Stimulated activated CD4-positive, alpha-beta T cell treated with anti-CD3 and anti-CD28 coated beads, Interleukin-12 subunit alpha, Interleukin-12 subunit beta, amount 100 ng/mL, for 4 hours (primary cell): ENCODE measurements around the gene ELOVL6.
"Not testable (repeated sequence)": the region's sequence is repeated elsewhere in the genome, so short reads cannot be mapped to it uniquely, and the experiment has no call there.

Experiments
- DNase-seq: peaks from one replicate; pipeline ENCODE4 v3.0.0-alpha.2; 2020

ELOVL6 gene

DNA sequence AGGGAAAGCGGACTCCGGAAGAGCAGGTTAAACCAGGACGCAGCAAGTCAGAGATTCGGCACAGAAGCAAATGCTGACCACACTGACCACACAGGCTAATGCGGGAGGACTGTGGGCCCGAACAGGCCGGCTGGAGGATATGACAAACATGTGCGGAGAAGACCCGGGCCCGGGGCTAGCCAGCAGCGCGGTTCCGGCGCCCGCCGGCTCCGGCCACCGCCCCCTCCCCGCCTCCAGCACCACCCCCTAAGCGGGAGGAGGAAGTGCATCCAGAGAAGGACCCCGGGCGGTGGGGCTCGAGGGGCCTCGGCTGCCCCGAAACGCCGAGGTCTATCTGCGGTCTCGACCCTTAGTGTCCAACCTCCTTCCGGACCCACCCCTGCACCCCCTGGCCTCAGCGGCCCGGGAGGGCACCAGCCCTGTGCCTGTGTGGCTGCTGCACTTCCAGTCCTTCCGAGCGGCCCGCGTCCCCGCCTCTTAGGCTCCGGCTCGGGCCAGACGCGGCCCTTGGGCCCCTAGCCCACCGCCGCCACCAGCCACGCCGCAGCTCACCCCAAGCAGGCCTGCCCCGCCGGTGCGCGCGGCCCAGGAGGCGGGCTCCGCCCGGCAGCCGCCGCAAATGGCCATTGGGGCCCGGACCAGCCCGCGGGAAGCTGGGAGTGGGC, 2.1 kb downstream of the ELOVL6 start:
- DNase-seq = peak; percentile 46

DNA sequence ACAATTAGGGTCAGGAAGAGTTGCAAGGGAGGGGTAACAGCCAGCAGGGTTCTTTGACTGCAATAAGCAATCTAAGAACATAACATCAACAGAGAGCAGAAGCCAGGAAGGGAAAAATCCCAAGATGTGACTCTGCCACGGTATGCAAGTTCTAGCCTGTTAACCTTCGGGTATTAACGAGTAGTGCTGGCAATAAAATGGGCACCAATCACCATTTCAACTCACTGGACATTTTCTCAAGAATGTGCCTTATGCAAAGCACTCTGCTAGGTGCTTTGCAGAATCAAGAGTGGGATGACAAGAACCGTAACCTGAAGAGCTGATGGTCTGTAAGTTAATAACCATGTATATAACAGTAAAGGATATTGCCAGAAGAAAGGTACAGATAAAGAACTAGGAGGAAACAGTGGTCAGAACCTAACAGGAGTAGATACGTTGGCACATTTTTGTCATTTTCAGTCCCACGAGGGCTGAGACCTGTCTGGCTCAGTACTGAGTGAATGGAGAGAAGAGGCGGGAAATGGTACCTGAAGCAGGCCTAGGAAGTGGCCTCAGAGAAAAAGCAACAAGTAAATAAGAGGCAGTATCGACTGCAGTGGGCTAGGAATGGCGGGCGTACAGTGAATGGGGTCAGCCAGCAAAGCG, 2.7 kb downstream of the ELOVL6 start:
- DNase-seq = no peak

DNA sequence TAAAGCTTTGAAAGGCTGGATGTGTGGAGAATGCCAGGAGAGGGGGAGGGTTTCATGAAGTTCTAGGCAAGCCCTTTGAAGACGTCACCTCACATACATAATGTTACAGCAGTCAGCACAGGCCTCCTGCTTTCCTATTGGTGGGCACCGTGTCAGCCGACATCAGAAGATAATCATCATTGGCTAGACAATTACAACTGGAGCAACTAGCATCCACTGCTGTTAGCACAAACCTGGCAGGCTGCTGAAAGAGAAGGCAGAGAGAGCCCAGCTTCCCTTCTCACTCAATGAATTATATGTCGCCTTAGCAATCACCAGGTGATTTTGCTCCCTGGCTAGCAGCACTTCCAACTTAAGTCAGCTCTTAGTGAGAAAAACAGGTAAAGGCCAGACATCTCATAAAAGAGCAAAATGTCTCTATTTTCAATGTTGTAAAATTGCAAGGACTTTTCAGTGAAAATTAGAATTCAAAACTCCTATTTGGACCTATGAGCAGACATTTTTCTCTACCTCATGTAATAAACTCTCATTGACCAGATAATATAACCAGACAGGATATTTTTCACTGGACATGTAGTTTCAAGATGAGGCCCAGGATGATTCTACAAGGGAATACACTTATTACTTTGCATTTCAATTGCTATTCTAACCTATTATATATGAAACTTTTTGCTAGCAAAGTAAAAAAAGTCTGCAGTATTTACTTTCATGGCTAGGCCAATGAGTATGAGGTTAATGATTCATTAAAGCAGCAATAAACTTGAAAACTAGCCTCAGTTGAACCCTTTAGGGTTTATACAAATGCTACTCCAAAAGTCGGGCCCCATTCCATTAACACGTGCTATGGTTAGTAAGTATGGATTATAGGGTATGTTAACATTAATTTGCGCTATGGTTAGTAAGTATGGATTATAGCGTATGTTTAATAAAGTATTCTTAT, 4.3 kb downstream of the ELOVL6 start:
- DNase-seq = peak; percentile 60

DNA sequence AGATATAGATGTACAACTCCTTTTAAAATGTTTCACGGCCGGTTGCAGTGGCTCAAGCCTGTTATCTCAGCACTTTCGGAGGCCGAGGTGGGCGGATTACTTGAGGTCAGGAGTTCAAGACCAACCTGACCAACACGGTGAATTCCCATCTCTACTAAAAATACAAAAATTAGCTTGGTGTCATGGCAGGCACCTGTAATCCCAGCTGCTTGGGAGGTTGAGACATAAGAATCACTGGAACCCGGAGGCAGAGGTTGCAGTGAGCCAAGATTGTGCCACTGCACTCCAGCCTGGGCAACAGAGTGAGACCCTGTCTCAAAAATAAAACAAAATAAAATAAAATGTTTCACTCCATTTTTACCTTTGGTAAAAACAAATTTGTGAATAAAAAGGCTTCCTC, 5.1 kb downstream of the ELOVL6 start:
- DNase-seq = not testable (repeated sequence)

DNA sequence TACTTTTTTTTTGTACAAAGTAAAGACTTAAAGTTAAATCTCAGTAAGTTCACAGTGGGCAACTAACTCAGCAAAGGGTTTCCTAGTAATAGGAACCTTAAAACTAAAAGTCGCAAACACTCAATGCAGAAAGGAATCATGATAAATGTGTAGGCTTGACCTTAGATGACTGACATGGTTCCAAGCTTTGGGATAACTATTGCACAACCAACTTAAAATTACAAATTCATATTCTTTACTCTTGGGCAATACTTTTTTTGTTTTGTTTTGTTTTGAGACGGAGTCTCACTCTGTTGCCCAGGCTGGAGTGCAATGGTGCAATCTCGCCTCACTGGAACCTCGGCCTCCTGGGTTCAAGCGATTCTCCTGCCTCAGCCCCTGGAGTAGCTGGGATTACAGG, 8.2 kb downstream of the ELOVL6 start:
- no peak for DNase-seq

DNA sequence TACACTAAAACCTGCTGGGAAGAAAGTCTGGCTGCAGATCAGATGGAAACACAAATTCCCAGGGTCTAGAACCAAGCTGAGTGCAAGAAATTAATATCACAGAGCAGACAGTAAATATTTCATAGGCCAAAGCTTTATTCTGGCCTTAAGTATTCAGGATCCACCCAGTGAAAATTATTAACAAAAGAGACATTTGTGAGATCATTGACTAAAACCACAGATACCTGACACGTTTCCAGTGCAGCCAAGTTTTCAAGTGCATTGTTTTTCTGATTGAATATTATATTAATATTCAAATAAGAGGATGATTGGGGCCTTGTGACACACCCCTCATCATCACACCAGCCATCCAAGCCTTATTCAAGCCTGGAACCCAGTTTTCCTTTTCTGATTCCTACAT, 10.3 kb downstream of the ELOVL6 start:
- no peak for DNase-seq

DNA sequence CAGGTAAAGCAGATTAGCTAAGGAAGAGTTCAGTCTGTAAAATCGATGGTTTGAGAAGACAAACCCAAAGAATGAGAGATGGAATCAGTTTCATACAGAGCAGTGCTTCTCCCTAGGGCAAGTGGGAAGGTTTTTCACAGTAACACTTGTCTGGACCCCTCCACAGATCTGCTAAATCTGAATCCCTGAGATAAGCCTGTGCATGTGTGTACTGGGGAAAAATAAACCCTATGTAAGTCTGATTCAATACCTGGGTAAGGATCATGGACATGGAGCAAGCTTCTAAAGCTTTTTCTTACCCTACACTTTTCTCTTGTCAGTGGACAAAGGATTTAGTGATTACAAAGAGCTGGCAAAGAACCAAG, 13.6 kb downstream of the ELOVL6 start:
- no peak for DNase-seq

DNA sequence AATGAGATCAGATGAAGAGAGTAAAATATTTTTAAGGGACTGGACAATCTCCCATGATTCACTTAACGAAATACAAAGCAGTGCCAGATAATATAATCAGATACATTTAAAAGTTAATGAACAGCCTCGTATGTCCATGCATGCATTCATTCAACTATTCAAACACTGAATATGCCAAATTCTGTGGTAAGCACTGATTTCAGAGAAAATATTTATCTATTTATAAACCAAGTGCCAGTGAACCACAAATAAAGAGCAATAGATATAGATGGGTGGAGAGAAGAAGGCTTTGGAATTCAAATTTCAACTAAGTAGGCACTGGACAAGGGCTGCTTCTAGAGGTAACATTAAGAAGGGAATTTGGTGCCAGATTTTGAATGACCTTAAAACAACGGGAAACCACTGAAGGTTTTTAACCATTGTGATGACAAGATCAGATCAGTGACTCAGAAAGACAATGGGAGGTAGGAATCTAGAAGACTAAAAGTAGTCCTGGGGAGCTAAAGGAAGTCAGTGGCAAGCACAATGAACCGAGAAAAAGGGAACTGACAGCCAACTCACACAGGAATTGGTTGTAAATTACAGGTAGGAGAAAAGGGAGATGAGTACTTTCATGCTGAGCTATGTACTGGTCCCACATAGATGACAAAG, 14.2 kb downstream of the ELOVL6 start:
- DNase-seq = no peak

DNA sequence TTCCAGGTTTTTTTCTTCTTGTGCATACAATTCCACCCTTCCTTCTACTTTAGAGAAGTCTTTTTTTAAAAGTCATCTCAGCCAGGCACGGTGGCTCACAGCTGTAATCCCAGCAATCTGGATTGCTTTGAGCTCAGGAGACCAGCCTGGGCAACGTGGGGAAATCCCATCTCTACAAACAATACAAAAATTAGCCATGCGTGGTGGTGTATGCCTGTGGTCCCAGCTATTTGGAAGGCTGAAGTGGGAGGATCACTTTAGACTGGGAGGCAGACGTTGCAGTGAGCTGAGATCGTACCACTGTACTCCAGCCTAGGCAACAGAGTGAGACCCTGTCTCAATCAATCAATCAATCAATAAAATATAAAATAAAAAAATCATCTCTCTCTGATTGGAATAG, 14.8 kb downstream of the ELOVL6 start:
- DNase-seq = no peak

DNA sequence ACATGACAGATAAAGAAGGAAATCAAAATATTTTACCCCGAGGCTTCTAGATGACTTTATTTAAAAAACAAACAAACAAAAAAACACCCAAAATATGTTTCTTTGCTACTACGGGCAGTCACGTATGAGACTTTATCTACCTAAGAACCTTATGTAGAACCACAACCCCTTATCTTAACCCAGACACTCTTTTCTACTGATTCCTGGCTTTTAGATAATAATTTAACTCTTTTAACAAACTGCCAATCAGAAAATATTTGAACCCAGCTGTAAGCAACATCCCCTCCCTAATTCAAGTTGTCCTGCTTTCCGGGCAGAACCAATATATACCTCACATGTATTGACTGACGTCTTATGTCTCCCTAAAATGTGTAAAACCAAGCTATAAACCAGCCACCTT, 15.4 kb downstream of the ELOVL6 start:
- DNase-seq = no peak

- DNase-seq = no peak
These were observed 16.5 kb downstream of the ELOVL6 start for GRCh38 chr4:110181890-110182289.

GRCh38 chr4:110175634-110176033, 22.8 kb downstream of the ELOVL6 start:
- DNase-seq = no peak

GRCh38 chr4:110172972-110173371, 25.4 kb downstream of the ELOVL6 start:
- DNase-seq = no peak

GRCh38 chr4:110171971-110172370, 26.4 kb downstream of the ELOVL6 start:
- DNase-seq = no peak

DNA sequence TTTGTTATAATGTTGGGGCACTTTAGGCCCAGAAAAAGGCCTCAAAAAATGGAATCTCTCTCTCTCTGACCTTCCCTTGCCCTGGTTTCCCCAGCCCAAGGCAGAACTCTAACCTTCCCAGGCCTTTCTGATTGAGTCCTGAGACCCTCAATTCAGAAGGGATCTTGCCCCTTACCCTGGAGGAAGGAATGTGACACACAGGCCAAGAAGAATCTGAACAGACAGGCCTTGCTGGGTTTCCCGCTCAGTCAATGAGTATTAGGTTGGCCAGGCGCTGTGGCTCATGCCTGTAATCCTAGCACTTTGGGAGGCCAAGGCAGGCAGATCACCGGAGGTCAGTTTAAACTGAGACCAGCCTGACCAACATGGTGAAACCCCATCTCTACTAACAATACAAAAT, 27.6 kb downstream of the ELOVL6 start:
- no peak for DNase-seq

DNA sequence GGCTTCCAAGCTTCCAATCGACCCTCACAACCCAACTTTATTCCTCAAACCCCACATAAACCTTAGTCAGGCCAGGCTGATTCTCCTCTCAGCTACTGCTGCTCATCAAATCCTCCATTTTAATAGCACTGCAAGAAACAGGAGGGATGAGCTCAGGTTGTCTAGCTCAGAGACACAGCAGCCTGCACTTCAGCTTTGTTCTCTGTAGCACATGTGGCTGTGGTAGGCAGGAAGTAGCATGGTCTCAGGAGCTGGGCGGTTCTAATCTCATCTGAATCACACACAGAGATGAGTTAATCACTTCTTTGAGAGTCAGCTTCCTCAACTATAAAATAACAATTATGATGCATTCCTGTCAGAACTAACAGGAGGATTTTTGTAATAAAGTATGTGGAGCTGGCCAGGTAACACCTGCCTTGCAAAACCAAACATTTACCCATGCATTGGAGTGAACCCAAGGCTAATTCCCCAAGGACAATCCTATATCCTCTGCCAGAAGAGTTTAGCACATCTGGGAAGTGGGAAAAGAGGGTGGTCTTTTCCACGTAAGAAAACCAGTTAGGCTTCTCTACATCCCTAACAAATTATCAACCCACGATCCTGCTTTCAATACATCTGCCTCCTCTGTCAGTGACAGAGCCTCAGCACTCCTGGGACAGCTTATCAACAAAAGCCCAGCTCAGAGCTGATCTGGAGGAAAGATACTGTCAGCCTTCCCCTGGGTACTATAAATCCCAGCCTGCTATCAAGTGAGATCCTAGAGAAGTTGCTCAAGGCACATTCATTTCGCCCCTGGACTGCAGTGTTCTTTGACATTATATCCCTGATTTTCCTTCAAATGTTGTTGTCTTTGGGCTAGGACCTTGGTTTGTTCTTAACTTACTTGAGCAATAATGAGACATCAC, 32.8 kb downstream of the ELOVL6 start:
- peak; percentile 37 for DNase-seq

GRCh38 chr4:110164856-110165255, 33.6 kb downstream of the ELOVL6 start:
- DNase-seq = no peak

DNA sequence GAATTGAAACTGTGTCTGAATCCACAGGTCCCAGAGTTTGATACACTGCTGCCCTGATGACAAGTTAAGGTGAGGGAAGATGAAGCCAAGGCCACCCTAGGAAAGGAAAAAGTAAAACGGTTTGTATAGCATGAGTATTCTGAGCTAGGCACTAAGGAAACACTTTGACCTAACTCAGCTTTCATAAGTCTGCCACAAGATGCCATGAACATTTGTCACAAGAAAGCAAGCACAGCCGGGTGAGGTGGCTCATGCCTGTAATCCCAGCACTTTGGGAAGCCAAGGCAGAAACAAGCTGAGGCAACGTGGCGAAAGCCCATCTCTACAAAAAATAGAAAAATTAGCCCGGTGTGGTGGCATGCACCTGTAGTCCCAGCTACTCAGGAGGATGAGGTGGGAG, 34.2 kb downstream of the ELOVL6 start:
- no peak for DNase-seq

DNA sequence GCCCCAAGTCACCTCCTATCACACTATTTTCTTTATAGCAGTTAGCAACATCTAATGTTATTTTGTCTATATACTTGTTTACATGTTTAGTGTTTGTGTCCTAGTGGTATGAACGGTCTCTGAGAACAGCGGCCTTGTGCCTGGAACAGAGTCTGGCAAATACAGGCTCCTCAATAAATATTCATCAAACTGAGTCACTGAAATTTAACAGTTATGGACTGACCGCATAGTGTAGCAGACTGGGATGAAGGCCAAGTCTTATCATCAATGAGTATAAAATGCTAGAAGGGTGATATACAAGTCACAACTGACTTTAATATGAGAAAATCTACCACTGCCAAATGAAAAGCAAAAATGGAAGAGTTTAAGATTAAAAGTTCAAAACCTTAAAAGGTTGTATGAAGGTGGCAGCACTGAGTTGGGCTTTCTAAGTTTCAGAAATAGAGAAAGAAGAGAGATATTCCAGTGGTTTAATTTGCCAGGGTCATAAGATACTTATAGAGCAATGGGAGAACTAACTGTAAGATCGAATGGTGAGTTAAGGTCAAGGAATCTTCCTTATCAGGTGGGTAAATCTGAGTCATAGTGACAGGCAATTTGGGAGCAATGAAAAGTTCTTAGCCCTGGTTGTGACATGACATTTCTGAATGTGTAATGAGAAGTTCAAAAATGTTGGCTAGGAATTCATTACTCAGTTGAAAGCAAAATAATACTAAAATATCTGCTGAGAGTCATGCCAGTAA, 34.9 kb downstream of the ELOVL6 start:
- DNase-seq = no peak

- DNase-seq = no peak
These were observed 37.8 kb downstream of the ELOVL6 start for GRCh38 chr4:110160618-110161017.

GRCh38 chr4:110159541-110159940, 38.9 kb downstream of the ELOVL6 start:
- DNase-seq = no peak

DNA sequence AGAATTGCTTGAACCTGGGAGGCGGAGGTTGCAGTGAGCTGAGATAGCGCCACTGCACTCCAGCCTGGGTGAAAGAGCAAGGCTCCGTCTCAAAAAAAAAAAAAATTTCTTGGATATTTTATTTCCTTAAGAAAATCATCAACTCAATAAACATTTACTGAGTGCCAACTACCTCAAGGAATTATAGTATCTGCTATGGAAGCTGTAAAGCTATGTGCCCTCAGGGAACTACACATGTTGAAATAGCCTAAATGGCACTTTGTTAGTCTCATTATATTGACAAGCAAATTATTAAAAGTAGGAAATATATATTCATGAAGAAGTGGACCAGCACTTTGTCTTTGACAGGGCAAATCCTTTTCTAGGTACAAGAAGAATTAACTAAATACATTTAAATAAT, 40.8 kb downstream of the ELOVL6 start:
- no peak for DNase-seq
